WTC11 (cell line): ENCODE results near the gene GFOD2. TPM values are rescaled to one million over a fixed set of nuclear protein-coding genes. Genes with fewer than 3 reads are reported as not detected.

Experiments
- total RNA-seq: library from RNA; stranded (reverse); gene quantifications from 3 replicates; pipeline ENCODE4 v1.2.3, GENCODE V29; 2021

GFOD2 gene
- total RNA-seq, 1 experiment from 2014 or later = 29.5 TPM

Other genes starting within 250 kb of the GFOD2 start
- 32.5 to 44.1 TPM (median 33.8 TPM) in 3 replicates for gene ATP6V0D1, start 238.2 kb downstream of the GFOD2 start, total RNA-seq
- gene AGRP, start 235.8 kb downstream of the GFOD2 start, total RNA-seq = not detected in 3 replicates
- 14.9 to 15.9 TPM (median 15.5 TPM) in 3 replicates for gene RIPOR1, start 190.5 kb downstream of the GFOD2 start, total RNA-seq
- 55.4 to 60.6 TPM (median 57.7 TPM) in 3 replicates for gene CTCF, start 156.8 kb downstream of the GFOD2 start, total RNA-seq
- gene CARMIL2, start 74.2 kb downstream of the GFOD2 start, total RNA-seq = 33.3 to 42.3 TPM (median 38.3 TPM) in 3 replicates
- gene ACD, start 59.1 kb downstream of the GFOD2 start, total RNA-seq = 38.1 to 41.3 TPM (median 40.7 TPM) in 3 replicates
- gene PARD6A, start 58.4 kb downstream of the GFOD2 start, total RNA-seq = 17.1 to 18.5 TPM (median 17.4 TPM) in 3 replicates
- gene ENKD1, start 52.6 kb downstream of the GFOD2 start, total RNA-seq = 10.3 to 11.9 TPM (median 11.7 TPM) in 3 replicates
- 4.1 to 5.4 TPM (median 4.9 TPM) in 3 replicates for gene C16orf86, start 52.5 kb downstream of the GFOD2 start, total RNA-seq
- 14.0 to 16.9 TPM (median 16.1 TPM) in 3 replicates for gene RANBP10, start 87.2 kb upstream of the GFOD2 start, total RNA-seq
- gene TSNAXIP1, start 87.6 kb upstream of the GFOD2 start, total RNA-seq = 0.41 to 1.7 TPM (median 0.48 TPM) in 3 replicates
- 46.5 to 49.0 TPM (median 47.4 TPM) in 3 replicates for gene THAP11, start 123.0 kb upstream of the GFOD2 start, total RNA-seq
- 183 to 205 TPM (median 200 TPM) in 3 replicates for gene NUTF2, start 127.6 kb upstream of the GFOD2 start, total RNA-seq
- 52.1 to 58.3 TPM (median 57.3 TPM) in 3 replicates for gene CENPT, start 128.4 kb upstream of the GFOD2 start, total RNA-seq
- 72.6 to 83.7 TPM (median 74.1 TPM) in 3 replicates for gene EDC4, start 153.7 kb upstream of the GFOD2 start, total RNA-seq
- 7.0 to 12.4 TPM (median 7.4 TPM) in 3 replicates for gene NRN1L, start 165.6 kb upstream of the GFOD2 start, total RNA-seq
- gene PSKH1, start 173.9 kb upstream of the GFOD2 start, total RNA-seq = 29.0 to 32.6 TPM (median 31.6 TPM) in 3 replicates
- 1.7 to 3.6 TPM (median 2.8 TPM) in 3 replicates for gene CTRL, start 212.5 kb upstream of the GFOD2 start, total RNA-seq
- 34.8 to 40.9 TPM (median 35.3 TPM) in 3 replicates for gene PSMB10, start 217.5 kb upstream of the GFOD2 start, total RNA-seq
- 23.3 to 38.3 TPM (median 25.8 TPM) in 3 replicates for gene LCAT, start 224.8 kb upstream of the GFOD2 start, total RNA-seq
- gene SLC12A4, start 249.3 kb upstream of the GFOD2 start, total RNA-seq = 67.5 to 94.1 TPM (median 73.7 TPM) in 3 replicates